IPS-18a (cell line): Measurements from ENCODE around the gene KIFC3.
"Not testable (repeated sequence)": the region's sequence is repeated elsewhere in the genome, so short reads cannot be mapped to it uniquely, and the experiment has no call there.

ENCODE experiments used
- H3K27ac ChIP-seq: one replicate; pipeline ENCODE4 v1.5.1; 2013; ENCODE audit warnings: low read length
- H3K27me3 ChIP-seq: one replicate; pipeline ENCODE4 v1.6.1; 2013; ENCODE audit warnings: mild to moderate bottlenecking, low read length; ENCODE audit not compliant: control insufficient read depth, insufficient read depth
- H3K36me3 ChIP-seq: one replicate; pipeline ENCODE4 v1.6.1; 2013; ENCODE audit warnings: low read depth, low read length; ENCODE audit not compliant: control insufficient read depth
- H3K4me1 ChIP-seq: one replicate; pipeline ENCODE4 v1.6.1; 2013; ENCODE audit warnings: low read depth, low read length; ENCODE audit not compliant: control insufficient read depth
- H3K4me3 ChIP-seq: one replicate; pipeline ENCODE4 v1.5.1; 2013; ENCODE audit warnings: low read length
- H3K9ac ChIP-seq: one replicate; pipeline ENCODE4 v1.6.1; 2013; ENCODE audit warnings: mild to moderate bottlenecking, low read length, moderate library complexity
- H3K9me3 ChIP-seq: one replicate; pipeline ENCODE4 v1.6.1; 2013; ENCODE audit warnings: low read depth, low read length; ENCODE audit not compliant: control insufficient read depth

Gene KIFC3

DNA sequence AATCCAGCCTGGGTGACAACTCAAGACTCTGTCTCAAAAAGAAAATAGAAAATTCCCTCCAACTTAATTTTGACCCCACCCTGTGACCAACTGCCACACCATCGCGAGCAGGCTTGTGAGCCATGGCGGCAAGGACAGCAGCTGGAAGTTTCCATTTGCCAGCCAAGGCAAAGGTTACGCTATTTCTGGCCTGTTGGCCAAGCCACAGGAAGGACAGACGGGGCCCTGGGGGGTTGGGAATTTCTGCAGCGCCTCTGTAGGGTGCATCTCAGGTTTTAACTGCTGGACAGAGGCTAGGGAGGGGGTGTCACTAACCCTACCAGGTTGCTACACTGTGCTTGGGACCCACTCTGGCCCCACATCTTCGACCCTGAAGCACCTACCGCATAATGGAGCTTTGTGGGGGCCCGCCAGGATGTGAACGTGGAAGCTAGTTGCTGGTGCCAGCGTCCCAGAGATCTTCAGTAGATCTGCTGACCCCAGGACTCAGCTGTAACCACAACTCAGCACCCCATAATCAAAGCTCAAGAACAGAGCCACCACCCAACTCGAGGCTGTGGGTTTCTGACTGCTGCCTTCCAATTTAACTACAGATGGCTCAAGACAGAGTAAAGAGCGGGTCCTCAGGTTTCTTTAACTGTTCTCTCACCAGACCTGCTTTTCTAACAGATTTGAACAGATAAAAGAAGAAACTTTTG, 10.9 kb downstream of the KIFC3 start:
- no peaks in the 10 kb centered on the region for H3K4me1 ChIP-seq
- no peak overlapping the region for H3K27ac ChIP-seq
- no peaks in the 10 kb centered on the region for H3K27me3 ChIP-seq
- H3K9me3 ChIP-seq = no peaks in the 10 kb centered on the region
- no peaks in the 10 kb centered on the region for H3K36me3 ChIP-seq
- H3K9ac ChIP-seq = no peak overlapping the region
- H3K4me3 ChIP-seq = no peak overlapping the region

GRCh38 chr16:57788951-57789350, 13.3 kb downstream of the KIFC3 start:
- H3K36me3 ChIP-seq = no peaks in the 10 kb centered on the region
- H3K9me3 ChIP-seq = no peaks in the 10 kb centered on the region
- H3K4me3 ChIP-seq = no peak overlapping the region
- H3K27ac ChIP-seq = no peak overlapping the region
- H3K9ac ChIP-seq = no peak overlapping the region
- no peaks in the 10 kb centered on the region for H3K4me1 ChIP-seq
- no peaks in the 10 kb centered on the region for H3K27me3 ChIP-seq

DNA sequence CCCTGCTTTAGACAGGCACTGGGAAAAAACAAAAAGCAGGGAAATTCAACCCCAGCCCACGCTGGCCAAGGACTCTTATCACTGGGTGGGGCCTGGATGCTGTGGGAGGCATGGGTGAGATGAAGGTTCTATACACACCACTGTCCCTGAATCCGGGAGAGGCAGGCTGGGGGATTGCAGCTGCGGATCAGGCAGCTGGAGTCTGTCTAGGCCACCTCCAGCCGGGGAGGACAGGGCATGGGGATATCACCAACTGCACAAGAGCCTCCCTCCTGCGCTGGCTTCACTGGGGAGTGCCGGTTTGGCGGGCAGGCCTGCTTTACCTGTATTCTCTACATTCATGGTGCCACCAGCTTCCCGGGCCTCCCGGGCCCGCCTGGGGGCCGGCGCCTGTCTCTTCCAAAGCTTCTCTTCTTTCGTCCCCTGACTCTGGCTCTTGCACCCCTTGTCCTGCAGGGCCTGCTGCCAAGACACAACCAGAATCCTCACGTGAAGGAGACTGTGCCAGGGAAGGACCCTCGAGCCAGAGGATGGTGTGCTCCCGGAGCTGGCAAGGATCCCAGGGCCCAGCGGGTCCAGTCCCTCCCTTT, 13.9 kb downstream of the KIFC3 start:
- H3K4me3 ChIP-seq = no peak overlapping the region
- H3K36me3 ChIP-seq = no peaks in the 10 kb centered on the region
- H3K27me3 ChIP-seq = no peaks in the 10 kb centered on the region
- no peaks in the 10 kb centered on the region for H3K9me3 ChIP-seq
- H3K27ac ChIP-seq = no peak overlapping the region
- H3K9ac ChIP-seq = no peak overlapping the region
- no peaks in the 10 kb centered on the region for H3K4me1 ChIP-seq

DNA sequence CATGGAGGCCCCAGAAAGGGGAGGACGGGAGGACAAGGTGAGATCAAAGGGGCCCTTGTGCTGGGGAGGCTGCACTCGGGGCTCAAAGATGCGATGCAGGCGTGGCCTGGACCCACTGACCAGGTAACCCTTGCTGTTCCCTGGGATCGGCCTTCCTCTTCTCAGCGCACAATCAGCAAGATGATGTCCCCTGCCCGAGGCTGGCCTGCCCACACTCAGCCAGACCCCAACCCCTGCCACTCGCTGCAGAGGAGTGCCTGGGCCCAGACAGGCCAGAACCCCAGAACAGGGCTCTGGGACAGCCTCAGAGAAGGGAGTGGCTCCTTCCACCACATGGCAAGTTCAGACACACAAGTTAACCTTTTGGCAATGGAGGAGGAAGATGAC, 14.8 kb downstream of the KIFC3 start:
- Histone ChIP-seq H3K36me3 (no peaks in the 10 kb centered on the region), H3K27me3 (no peaks in the 10 kb centered on the region), H3K9ac (no peak overlapping the region), H3K4me1 (no peaks in the 10 kb centered on the region), H3K4me3 (no peak overlapping the region), H3K27ac (no peak overlapping the region), H3K9me3 (no peaks in the 10 kb centered on the region)

GRCh38 chr16:57786632-57787518, 15.4 kb downstream of the KIFC3 start:
- Histone ChIP-seq H3K36me3 (no peaks in the 10 kb centered on the region), H3K4me1 (no peaks in the 10 kb centered on the region), H3K9ac (no peak overlapping the region), H3K27me3 (no peaks in the 10 kb centered on the region), H3K4me3 (no peak overlapping the region), H3K27ac (no peak overlapping the region), H3K9me3 (no peaks in the 10 kb centered on the region)

DNA sequence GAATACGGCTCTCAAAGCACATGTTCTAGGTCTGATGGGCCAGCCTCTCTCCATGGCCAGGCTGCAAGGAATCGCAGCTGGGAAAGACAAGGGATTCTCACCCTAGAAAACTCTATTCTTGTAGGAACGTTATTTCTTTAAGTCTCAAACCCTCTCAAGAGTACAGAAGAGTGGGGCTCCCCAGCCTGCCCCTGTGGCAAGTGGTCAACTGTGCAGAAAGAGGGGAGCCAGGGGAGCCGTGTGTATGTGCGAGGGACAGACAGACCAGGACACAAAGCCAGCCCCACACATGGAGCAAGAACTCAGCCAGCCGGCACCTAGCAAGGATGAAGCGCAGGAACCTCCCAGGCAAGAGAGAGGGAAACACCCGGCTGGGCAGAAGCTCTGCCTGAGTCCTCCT, 16.4 kb downstream of the KIFC3 start:
- Histone ChIP-seq H3K9ac (no peak overlapping the region), H3K27ac (no peak overlapping the region), H3K9me3 (no peaks in the 10 kb centered on the region), H3K36me3 (no peaks in the 10 kb centered on the region), H3K4me3 (no peak overlapping the region), H3K27me3 (no peaks in the 10 kb centered on the region), H3K4me1 (no peaks in the 10 kb centered on the region)

- H3K4me3 ChIP-seq = no peak overlapping the region
- H3K36me3 ChIP-seq = no peaks in the 10 kb centered on the region
- H3K9me3 ChIP-seq = no peaks in the 10 kb centered on the region
- H3K9ac ChIP-seq = no peak overlapping the region
- H3K27ac ChIP-seq = no peak overlapping the region
- no peaks in the 10 kb centered on the region for H3K27me3 ChIP-seq
- no peaks in the 10 kb centered on the region for H3K4me1 ChIP-seq
Measured at GRCh38 chr16:57785385-57785784, 16.9 kb downstream of the KIFC3 start.

- H3K27me3 ChIP-seq = no peaks in the 10 kb centered on the region
- H3K4me3 ChIP-seq = no peak overlapping the region
- H3K9ac ChIP-seq = no peak overlapping the region
- no peak overlapping the region for H3K27ac ChIP-seq
- H3K9me3 ChIP-seq = no peaks in the 10 kb centered on the region
- H3K36me3 ChIP-seq = no peaks in the 10 kb centered on the region
- no peaks in the 10 kb centered on the region for H3K4me1 ChIP-seq
Measured at GRCh38 chr16:57784334-57784733, 18.0 kb downstream of the KIFC3 start.

- H3K4me3 ChIP-seq = no peak overlapping the region
Measured at GRCh38 chr16:57783883-57784282, 18.4 kb downstream of the KIFC3 start.

GRCh38 chr16:57783116-57783515, 19.2 kb downstream of the KIFC3 start:
- no peaks in the 10 kb centered on the region for H3K9me3 ChIP-seq
- H3K27ac ChIP-seq = no peak overlapping the region
- no peaks in the 10 kb centered on the region for H3K27me3 ChIP-seq
- H3K4me1 ChIP-seq = no peaks in the 10 kb centered on the region
- no peak overlapping the region for H3K4me3 ChIP-seq
- no peaks in the 10 kb centered on the region for H3K36me3 ChIP-seq
- H3K9ac ChIP-seq = no peak overlapping the region

More at GRCh38 chr16:57783883-57784282, 18.4 kb downstream of the KIFC3 start:
- no peaks in the 10 kb centered on the region for H3K9me3 ChIP-seq
- H3K9ac ChIP-seq = no peak overlapping the region
- H3K27ac ChIP-seq = no peak overlapping the region
- H3K4me1 ChIP-seq = no peaks in the 10 kb centered on the region
- H3K27me3 ChIP-seq = no peaks in the 10 kb centered on the region
- H3K36me3 ChIP-seq = no peaks in the 10 kb centered on the region

- H3K4me3 ChIP-seq, H3K9ac ChIP-seq, H3K27ac ChIP-seq: not testable (repeated sequence)
Measured at GRCh38 chr16:57782607-57783055, 19.7 kb downstream of the KIFC3 start.

More at GRCh38 chr16:57782607-57783055, 19.7 kb downstream of the KIFC3 start:
- H3K27me3 ChIP-seq, H3K4me1 ChIP-seq, H3K9me3 ChIP-seq, H3K36me3 ChIP-seq: not testable (repeated sequence)
